ENCODE measurements around the gene CEP41. TPM values are rescaled to one million over a fixed set of nuclear protein-coding genes. Genes with fewer than 3 reads are reported as not detected.
A peak's percentile ranks its signal among the peaks of the same experiment; 100 is the strongest.

Gene CEP41
- polyA plus RNA-seq, 3 donors: 2.9 to 8.5 (median 7.2) TPM

GRCh38 chr7:130435311-130435854, 5.4 kb downstream of the CEP41 start:
- Histone ChIP-seq H4K20me1 (ENCODE audit: insufficient read depth, low read length) (no peaks in the 10 kb centered on the region), H3K27me3 (ENCODE audit: control insufficient read depth in 2 of 2, insufficient read depth in 2 of 2, low read length in 2 of 2) (no peaks in the 10 kb centered on the region), H3K4me1 (ENCODE audit: control insufficient read depth in 1 of 2, insufficient read depth in 2 of 2, low read length in 2 of 2) (peaks cover 39 to 47% of the 10 kb centered on the region in 2 donors), H3K27ac (ENCODE audit: low read depth in 1 of 2, low read length in 2 of 2) (no peak overlapping the region), H3K36me3 (replicated peaks in 1 of 2; ENCODE audit: control insufficient read depth in 1 of 2, insufficient read depth in 2 of 2, low read length in 2 of 2) (no peaks in the 10 kb centered on the region), H2AFZ (ENCODE audit: insufficient read depth, low read depth, low read length, poor library complexity, severe bottlenecking) (no peak overlapping the region), H3K79me2 (ENCODE audit: insufficient read depth, low read length) (peaks cover 21% of the 10 kb centered on the region), H3K4me3 (replicated peaks in 1 of 3; ENCODE audit: low read depth in 2 of 3, low read length in 3 of 3) (no peak overlapping the region), H3K9ac (ENCODE audit: insufficient read depth, low read length, poor library complexity, severe bottlenecking) (no peak overlapping the region), H3K4me2 (replicated peaks; ENCODE audit: extremely low read depth, low read length, poor library complexity, severe bottlenecking) (no peak overlapping the region), H3K9me3 (replicated peaks in 1 of 2; ENCODE audit: control insufficient read depth in 1 of 2, insufficient read depth in 1 of 2, low read length in 2 of 2) (no peaks in the 10 kb centered on the region)
- H3K9me3 Mint-ChIP-seq: peaks cover 0 to 2% (median 0%) of the 10 kb centered on the region in 7 donors
- TF ChIP-seq CTCF (IDR thresholded peaks at IDR 0.05): no peak
- H3K4me1 Mint-ChIP-seq: peaks cover 21% of the 10 kb centered on the region
- no peak for DNase-seq
- intact Hi-C loops (cut with micrococcal nuclease): loop anchor here in 1 of 2 donors (10.0 kb wide), 1 partner anchor 229 kb away; the partner anchor contains the start of gene COPG2
- H3K27me3 Mint-ChIP-seq (ENCODE audit: low read depth in 3 of 3): peaks cover 0 to 2% (median 0%) of the 10 kb centered on the region in 3 donors
- H3K27ac Mint-ChIP-seq: no peak overlapping the region
- WGBS (ENCODE audit: insufficient coverage): no CpG with 5 or more reads among the region's 2 CpGs
- no peaks in the 10 kb centered on the region for H3K36me3 Mint-ChIP-seq
- peak overlapping the region in 1 of 2 donors; percentile 22 for H3K4me3 Mint-ChIP-seq

- Histone ChIP-seq H3K27me3 (ENCODE audit: control insufficient read depth in 2 of 2, insufficient read depth in 2 of 2, low read length in 2 of 2) (no peaks in the 10 kb centered on the region), H3K4me3 (replicated peaks in 1 of 3; ENCODE audit: low read depth in 2 of 3, low read length in 3 of 3) (peak overlapping the region in 1 of 3 experiments; percentile 13), H3K36me3 (replicated peaks in 1 of 2; ENCODE audit: control insufficient read depth in 1 of 2, insufficient read depth in 2 of 2, low read length in 2 of 2) (no peaks in the 10 kb centered on the region), H2AFZ (ENCODE audit: insufficient read depth, low read depth, low read length, poor library complexity, severe bottlenecking) (peak overlapping the region; percentile 62), H3K9me3 (replicated peaks in 1 of 2; ENCODE audit: control insufficient read depth in 1 of 2, insufficient read depth in 1 of 2, low read length in 2 of 2) (no peaks in the 10 kb centered on the region), H4K20me1 (ENCODE audit: insufficient read depth, low read length) (no peaks in the 10 kb centered on the region), H3K4me2 (replicated peaks; ENCODE audit: extremely low read depth, low read length, poor library complexity, severe bottlenecking) (peak overlapping the region; percentile 14), H3K4me1 (ENCODE audit: control insufficient read depth in 1 of 2, insufficient read depth in 2 of 2, low read length in 2 of 2) (peaks cover 35 to 47% of the 10 kb centered on the region in 2 donors), H3K79me2 (ENCODE audit: insufficient read depth, low read length) (peaks cover 19% of the 10 kb centered on the region), H3K27ac (ENCODE audit: low read depth in 1 of 2, low read length in 2 of 2) (peak overlapping the region in 1 of 2 donors; percentile 10), H3K9ac (ENCODE audit: insufficient read depth, low read length, poor library complexity, severe bottlenecking) (no peak overlapping the region)
- H3K9me3 Mint-ChIP-seq: peaks cover 0 to 2% (median 0%) of the 10 kb centered on the region in 7 donors
- H3K36me3 Mint-ChIP-seq: peaks cover 3 to 4% of the 10 kb centered on the region in 2 donors
- no peak for TF ChIP-seq CTCF (IDR thresholded peaks at IDR 0.05)
- H3K27ac Mint-ChIP-seq: no peak overlapping the region
- peaks cover 17% of the 10 kb centered on the region for H3K4me1 Mint-ChIP-seq
- peaks cover 0 to 1% (median 0%) of the 10 kb centered on the region in 3 donors for H3K27me3 Mint-ChIP-seq (ENCODE audit: low read depth in 3 of 3)
- DNase-seq: no peak
- 0% methylated on average over 1 of the region's 1 CpG for WGBS (ENCODE audit: insufficient coverage)
- intact Hi-C loops (cut with micrococcal nuclease): loop anchor here in 1 of 2 donors (10.0 kb wide), 1 partner anchor 232 kb away; the partner anchor contains the start of gene COPG2
- no peak overlapping the region for H3K4me3 Mint-ChIP-seq
Measured at GRCh38 chr7:130433301-130433700, 7.5 kb downstream of the CEP41 start.

Data from CD14-positive monocyte (primary cell).